GM21515 (cell line): Measurements from ENCODE around the gene ZDHHC14.
"Not testable (repeated sequence)": the region's sequence is repeated elsewhere in the genome, so short reads cannot be mapped to it uniquely, and the experiment has no call there.

Experiments used
- ATAC-seq: cut with Tn5 transposase; IDR thresholded peaks from one replicate; pipeline ENCODE4 v1.9.1; 2021; ENCODE audit not compliant: unreplicated experiment

Gene ZDHHC14

DNA sequence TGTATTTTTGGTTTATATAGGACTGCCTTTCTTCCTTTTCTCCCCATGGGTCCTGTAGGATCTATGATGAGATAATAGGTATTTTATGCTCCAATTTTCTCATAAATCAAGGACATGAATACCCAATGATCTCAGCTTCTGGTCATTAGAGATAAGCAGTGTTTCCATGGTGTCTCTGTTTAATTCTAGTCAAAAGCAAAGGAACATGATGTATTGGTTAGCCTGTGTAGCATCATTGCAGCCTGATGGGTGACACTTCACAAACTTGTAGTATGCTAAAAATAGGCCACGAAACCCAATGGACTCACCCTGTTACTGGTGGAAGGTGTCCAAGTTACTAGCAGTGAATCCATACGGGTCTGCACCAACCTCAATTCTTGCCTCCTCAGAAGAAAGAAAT lies 325.9 kb downstream of the ZDHHC14 start:
- ATAC-seq: no peak

DNA sequence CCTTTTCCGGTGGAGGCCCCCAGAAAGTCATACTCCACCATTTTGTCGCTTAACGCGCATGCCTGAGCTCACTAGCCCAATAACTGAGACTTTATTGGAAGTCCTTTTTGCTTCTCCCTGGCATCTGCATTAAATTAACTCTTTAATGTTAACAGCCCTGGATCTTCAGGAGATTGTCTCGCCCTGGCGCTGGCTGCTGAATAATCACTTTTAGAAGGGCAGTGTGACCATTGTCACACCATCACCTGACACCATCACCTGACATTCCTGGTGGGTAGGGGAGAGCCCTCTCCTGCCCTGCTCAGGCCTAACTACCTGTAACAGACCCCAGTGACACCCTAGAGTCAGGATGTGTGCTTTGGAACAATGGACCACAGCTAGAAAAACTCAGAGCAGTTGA lies 326.6 kb downstream of the ZDHHC14 start:
- ATAC-seq: no peak

DNA sequence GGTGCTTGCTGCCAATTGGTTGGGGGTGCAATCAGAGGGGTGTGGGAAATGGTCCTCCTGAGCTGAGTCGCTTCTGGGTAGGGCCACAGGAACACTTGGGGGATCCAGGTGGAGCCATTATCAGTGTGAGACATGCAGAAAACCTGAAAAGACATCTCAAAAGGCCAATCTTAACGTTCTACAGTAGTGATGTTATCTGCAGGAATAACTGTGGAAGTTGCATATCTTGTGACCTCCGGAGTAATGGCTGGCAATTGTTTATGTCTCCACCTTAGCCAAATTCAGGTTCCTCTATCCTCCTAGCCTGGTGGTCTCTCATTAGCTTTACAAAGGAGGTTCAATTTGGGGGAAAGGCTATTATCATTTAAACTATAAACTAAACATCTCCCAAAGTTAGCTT lies 327.2 kb downstream of the ZDHHC14 start:
- ATAC-seq: no peak

DNA sequence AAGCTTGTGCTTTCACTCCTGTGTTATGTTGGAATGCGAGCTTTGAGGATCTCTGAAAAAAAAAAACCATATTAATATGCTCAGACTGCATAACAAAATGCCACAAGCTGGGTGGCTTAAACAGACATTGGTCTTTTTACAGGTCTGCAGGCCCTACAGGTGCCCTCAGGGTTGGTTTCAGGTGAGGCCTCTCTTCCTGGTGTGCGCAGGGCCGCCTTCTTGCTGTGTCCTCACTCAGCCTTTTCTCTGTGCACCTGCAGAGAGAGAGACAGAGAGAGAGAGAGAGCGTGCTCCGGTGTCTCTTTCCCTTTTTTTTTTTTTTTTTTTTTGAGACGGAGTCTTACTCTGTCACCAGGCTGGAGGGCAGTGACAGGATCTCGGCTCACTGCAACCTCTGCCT lies 327.9 kb downstream of the ZDHHC14 start:
- no peak for ATAC-seq

DNA sequence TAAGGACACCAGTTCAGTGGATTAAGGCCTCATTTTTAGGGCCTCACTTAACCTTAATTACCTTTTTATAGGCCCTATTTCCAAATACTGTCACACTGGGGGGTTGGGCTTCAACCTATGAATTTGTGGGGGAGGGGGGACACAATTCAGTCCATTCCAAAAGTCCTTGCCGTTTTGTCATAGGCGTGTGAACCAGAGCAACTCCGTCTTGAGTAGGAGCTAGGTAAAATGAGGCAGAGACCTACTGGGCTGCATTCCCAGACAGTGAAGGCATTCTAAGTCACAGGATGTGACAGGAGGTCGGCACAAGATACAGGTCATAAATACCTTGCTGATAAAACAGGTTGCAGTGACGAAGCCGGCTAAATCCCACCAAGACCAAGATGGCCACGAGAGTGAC lies 328.6 kb downstream of the ZDHHC14 start:
- no peak for ATAC-seq

DNA sequence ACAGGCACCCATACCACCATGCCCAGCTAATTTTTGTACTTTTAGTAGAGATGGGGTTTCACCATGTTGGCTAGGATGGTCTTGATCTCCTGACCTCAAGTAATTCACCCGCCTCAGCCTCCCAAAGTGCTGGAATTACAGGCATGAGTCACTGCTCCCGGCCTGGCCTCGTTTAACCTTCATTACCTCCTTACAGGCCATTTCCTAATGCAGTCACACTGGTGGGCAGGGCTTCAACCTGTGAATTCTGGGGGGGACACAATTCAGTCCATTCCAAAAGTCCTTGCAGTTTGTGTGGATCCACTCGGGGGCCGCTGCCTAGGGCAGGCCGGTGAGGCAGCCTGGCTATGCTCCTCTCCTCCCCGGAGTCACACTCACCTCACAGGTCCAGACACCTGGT lies 329.6 kb downstream of the ZDHHC14 start:
- no peak for ATAC-seq

DNA sequence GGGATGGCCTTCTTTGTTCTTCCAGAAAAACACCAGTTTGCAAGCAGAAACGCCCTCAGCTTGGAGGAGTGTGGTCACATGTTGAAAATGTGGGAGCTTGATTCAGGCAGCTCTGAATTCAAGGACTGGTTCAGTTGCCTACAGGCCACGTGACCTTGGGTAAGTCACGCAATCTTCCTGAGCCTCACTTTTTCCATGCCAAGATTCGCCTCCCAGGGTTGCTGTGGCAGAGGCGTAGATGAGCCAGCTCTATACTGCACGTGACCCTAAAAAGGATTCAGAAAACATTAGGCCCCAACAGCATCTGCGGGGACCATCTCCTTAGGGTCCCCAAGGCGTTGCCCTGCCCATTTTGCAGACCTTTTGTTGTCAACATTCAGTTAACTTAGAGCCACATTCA lies 330.1 kb downstream of the ZDHHC14 start:
- ATAC-seq: no peak

DNA sequence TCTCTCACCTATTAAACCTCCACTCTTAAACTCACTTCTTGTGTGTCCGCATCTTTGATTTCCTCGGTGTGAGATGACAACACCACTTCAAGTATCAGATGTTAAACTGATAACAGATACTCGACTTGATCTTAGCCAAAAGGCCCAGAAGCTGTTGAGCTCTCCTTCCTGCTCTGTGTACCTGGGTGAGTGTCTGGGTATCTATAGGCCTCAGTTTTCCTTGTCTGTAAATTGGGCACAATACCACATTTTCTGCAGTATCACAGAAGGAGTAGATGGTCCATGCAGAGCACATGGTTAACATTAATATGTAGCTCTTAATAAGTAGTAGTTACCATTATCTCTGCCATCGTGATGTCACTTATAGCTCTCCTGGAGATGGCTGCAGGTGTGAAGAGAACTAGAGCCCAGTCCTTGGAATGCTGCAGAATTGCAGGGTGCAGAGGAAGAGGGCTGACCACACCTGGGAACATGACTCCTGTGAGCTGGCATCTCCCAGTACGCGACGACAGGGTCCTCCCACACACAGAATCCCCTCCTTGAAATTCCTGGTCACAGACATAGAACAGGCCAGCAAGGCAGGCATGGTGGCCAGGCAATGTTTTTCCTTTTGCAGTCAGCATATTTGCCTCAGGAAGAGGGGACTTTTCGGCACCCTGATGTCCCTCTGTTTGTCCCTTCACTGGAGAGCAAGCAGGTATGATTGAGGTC lies 331.8 kb downstream of the ZDHHC14 start:
- ATAC-seq: no peak

DNA sequence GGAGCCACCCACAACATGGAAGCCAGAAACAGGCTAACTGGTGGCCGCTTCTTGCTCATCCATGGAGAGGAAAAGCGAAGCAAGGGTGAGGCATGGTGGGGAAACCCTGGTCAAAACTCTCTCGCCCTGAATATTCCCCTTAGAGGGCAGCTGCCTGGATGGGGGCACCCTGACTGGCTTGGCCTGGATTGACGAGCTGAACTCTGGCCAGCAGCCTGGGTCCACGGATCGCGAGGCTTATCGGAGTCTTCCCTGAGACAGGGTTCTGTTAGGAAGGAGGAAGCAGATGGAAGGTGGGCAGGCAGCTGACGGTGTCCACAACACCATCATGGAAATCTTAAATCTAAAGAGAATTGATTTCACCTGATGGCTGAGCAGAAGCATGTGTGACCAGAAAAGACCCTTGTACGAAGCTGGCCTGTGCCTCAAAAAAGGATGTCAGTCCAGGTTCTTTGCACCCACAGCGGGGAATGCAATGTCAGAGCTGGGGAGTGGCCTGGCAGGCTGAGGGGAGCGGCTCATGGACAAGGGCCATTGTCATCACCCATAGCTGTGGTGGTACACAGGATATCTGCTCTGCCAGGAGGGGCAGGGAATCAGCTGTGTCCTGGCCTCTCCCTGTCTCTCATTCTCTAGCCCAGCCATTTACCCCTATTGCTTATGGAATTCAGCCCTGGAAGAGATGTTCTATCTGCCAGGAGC lies 332.6 kb downstream of the ZDHHC14 start:
- no peak for ATAC-seq

DNA sequence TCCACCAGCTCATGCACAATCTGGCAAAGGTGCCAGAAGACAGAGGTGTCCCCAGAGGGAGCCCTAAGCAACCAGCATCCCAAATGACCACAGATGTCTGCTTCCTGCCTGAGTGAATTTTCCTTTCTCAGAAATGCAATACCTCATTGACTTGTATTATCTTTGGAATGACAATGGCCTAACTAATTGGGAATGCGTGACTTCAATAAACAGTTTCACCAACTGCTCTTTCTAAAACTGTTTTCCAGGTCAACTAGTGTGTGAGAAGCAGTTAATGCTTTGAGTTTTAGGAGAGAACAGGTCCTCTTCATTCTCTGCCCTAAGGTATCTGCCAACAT lies 333.1 kb downstream of the ZDHHC14 start:
- no peak for ATAC-seq

DNA sequence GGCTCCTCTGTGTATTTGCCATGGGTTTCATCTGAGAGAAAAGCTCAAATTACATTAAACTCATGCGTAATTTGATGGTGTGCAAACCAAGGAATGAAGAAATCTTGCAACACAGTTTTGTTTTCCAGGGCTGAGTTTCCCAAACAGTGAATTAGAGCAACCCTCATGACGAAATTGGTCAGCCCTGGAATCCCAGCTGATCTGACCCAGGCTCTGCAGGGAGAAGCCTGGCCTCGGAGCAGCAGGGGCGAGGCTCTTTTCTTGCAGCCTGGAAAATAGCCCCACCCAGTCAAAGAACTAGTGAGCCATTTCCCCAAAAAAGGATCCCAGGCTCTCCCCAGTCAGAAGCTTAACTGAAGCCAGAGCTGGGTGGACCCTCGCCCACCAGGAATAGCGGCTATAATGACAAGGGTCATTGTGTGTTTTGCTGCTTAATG lies 334.8 kb downstream of the ZDHHC14 start:
- ATAC-seq: no peak

DNA sequence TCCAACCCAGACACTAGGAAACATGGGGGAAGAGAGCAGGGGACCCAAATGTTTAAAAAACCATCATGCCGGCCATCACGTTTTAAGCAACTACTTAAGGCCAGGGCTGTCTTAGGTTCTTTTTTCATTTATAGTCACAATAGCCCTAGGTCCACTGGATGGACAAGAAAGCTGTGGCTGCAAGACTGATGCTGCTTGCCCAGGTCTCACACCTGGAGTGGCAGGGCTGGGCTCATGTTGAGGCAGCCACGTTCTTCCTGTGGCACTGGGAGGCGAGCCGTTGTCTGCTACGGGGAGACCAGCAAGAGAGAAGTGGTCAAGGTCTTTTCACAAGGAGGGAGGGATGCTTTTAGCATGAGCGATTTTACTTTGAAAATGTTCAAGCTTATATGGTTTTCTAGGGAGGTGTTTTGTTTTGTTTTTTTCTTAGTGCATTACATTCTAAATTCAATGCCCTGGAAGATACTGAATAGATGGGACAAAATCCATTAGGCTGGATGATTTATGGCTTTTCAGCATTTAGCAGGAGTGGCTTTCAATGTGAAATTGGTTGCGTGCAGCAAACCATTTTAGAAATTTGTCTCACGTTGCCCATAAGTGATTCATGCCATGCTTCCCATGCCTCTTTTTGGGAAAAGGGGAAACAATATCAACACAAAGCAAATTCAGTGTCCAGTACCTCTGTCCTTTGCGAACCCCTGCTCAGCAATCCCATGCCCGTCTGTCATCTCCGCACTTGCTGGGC lies 335.4 kb downstream of the ZDHHC14 start:
- no peak for ATAC-seq

DNA sequence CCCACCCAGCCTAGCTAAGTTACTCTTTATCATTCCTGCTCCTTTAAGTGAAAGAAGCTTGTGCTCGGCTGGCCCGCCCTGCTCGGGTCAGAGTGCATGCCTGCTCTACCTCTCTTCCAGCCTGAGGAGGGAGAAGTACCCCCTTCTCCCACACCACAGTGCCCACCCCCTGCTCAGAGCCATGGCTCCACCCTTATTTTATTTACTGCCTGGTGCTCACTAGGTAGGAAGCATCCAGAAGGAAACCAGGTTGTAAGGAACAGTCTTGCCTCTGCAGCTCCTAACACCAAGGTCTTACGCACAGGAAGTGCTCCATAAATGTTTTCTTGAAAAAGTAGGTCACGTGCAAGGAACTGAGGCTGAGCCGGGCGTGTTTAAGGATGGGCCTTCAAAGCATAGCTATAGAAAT lies 336.4 kb downstream of the ZDHHC14 start:
- no peak for ATAC-seq

DNA sequence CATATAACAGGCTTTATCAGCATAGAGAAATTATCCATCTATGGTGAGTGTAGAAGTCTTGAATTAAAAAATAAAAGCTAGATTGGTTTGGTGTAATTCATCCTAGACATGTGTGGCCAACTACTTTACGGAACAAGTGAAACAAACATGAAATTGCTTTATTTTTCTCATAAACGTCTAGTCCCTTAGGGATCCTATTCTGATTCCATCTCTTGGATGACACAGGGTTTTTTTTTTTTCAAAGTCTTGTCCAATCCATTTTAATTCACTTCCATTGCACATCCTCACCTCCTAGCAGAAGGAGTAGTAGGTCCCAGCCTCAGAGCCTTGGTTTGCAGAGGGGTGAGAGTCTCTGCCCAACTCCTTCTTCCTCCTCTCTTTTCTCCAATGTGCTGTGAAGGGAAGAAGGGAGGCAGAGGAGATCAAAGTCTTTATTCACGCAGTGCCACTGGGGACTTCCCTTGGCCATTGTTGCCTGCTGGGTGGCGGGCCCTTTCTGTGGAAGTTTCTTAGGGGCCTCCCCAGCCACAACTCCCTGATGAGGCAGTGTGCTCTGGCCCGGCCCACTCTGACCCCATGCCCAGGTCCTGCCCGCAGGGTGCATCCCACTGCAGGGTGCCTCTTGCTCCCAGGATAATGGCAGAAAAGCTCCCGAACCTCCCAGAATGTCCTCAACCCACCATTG lies 337.7 kb downstream of the ZDHHC14 start:
- no peak for ATAC-seq

DNA sequence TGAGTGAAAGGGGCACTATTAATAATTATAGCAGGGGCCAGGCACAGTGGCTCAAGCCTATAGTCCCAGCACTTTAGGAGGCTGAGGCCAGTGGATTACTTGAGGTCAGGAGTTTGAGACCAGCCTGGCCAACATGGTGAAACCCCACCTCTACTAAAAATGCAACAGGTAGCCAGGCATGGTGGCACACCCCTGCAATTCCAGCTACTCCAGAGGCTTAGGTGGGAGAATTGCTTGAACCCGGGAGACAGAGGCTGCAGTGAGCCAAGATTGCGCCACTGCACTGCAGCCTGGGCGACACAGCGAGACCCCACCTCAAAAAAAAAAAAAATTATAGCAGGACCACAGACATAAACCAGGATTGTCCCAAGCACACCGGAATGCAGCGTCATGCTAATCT lies 340.0 kb downstream of the ZDHHC14 start:
- not testable (repeated sequence) for ATAC-seq

DNA sequence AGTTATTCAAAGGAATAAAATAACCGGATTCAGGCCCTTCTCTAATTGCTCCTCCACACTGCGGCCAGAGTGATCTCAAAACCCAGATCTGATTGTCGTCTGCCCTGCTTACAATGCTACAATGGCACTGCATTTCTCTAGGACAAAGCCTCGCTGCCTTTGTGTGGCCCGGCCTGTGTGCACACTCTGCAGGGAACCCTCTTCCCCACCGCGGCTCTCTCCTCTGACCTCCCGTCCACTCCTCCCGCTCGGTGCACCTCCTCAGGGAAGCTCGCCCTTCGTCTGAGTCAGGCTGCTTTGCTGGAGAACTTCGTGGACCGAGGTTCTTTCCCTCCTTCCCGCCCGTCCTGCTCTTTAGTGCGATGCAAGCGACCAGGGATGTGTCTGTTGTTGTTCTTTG lies 340.4 kb downstream of the ZDHHC14 start:
- ATAC-seq: no peak

DNA sequence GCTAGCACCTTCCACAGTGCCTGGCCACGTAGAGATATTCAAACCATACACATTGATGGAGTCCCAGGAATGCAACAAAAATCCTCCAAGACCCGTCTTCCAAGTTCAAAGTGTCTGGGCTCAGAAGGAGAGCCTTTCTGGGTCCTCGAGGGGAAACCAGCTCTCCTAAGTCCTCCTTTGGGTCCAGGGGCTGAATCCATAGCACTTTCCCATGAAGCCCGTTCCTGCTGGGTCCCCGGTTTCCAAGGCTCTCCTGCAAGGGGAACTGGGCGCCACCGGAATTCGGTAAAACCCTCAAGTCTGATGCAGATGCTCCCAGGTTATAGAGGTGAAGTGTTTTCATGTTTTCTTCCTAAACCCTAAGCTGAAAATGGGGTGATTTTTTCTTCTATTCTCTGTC lies 340.8 kb downstream of the ZDHHC14 start:
- no peak for ATAC-seq

DNA sequence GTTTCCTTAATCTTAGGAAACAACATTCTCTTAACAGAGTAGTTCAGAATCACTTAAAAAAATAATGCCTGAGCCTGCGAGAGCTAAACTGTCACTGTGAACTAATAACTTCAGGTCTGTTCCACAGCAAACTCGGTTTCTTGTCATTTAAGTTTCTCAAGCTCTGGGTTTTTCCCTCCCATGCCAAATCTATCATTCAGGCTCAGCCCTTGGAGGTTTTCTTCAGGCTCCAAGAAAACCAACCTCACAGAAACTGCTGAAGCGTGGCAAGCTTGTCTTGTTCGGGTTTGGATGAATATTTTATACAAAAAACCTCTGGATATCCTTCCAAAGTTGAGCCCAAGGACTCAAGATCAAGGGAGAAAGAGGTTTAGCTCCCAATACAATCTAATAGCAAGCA lies 342.4 kb downstream of the ZDHHC14 start:
- no peak for ATAC-seq

DNA sequence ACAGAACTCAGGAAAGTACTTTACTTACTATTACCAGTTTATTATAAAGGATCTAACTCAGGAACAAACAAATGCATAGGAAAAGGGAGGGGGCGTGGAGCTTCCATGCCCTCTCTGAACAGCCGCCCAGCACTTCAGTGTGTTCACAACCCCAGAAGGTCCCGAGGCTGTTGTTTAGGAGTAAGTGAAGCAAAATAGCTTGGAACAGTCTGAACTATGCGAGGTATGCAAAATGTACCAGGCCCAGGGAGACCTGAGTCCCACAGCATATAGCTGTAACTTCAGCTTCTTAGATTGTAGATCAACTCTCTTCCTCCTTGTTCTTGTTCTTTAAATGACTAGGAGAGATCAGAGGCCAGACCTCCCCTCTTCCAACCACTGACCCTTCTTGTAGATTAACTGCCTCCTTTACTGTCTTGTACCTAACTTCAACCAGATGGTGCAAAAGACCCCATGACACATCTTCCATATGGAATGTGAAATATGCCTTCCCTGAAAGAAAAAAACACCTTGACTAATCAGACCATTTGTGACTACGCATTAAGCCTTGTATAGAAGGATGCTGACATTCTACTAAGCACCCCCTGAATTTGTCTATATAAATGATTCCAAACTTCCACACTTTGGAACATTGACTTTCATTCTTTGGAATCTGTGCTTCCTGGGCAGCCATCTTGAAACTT lies 343.3 kb downstream of the ZDHHC14 start:
- ATAC-seq: no peak

DNA sequence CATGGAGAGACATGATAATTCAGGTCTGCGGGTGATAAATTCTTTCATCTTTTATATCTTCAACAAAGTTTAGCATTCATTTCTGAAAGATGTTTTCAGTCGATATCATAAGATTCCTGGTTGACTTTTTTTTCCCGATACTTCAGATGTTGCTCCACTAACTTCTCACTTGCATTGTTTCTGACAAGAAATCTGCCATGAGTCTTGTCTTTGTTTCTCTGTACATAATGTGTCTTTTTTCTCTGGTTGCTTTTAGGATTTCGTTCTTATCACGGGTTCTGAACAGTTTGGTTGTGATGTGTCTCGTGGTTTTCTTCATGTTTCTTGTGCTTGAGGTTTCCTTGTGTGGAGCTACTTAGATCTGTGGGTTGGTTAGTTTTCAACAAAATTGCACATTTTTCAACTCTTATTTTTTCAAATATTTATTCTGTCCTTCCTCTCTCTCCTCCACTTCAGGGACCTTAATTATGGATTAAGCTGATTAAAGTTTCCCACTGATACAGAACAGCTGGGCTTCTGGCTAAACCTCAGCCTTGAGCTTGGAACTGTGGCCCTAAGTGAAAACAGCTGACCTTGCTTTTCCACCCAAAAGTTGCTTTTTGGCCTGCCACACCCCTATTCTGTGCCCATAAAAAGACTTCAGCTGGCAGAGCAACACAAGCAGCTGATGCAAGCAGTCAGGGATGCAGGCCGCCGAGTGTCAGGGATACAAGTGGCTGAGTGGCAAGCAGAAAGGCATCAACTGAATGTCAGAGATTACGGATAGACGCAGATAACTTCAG lies 344.2 kb downstream of the ZDHHC14 start:
- ATAC-seq: no peak
